ENCODE data around the gene SNX1. TPM values are rescaled to one million over a fixed set of nuclear protein-coding genes. Genes with fewer than 3 reads are reported as not detected.

SNX1 gene
- total and polyA plus RNA-seq, 2 of the 13 experiments (the other 11 are each of a cell fraction or from before 2014, with no cell fraction given), result 29.3 to 60.1 TPM

GRCh38 chr15:64095795-64096667, at the start of gene SNX1 (continued):
- TF ChIP-seq GLMP (CRISPR knock-in tag; IDR thresholded peaks at IDR 0.05; ENCODE audit: borderline replicate concordance) (no peak), ATF3 (CRISPR knock-in tag; IDR thresholded peaks at IDR 0.05) (peak; percentile 9; the same call in 1 of the 2 replicates), HOMEZ (CRISPR knock-in tag; IDR thresholded peaks at IDR 0.05; ENCODE audit: low read depth) (peak; percentile 86), LCORL (IDR thresholded peaks at IDR 0.05) (no peak), LCORL (CRISPR knock-in tag; IDR thresholded peaks at IDR 0.05) (no peak; the same call in 1 of the 2 replicates), KDM4B (CRISPR knock-in tag; IDR thresholded peaks at IDR 0.05) (peak; percentile 83), MIXL1 (CRISPR knock-in tag; IDR thresholded peaks at IDR 0.05) (peak; percentile 54; the same call in 1 of the 2 replicates), PRPF4 (IDR thresholded peaks at IDR 0.05; ENCODE audit: low read depth, low read length, poor library complexity, severe bottlenecking) (peak; percentile 91), ZNF317 (CRISPR knock-in tag; IDR thresholded peaks at IDR 0.05) (peak; percentile 85), RXRB (CRISPR knock-in tag; IDR thresholded peaks at IDR 0.05; ENCODE audit: borderline replicate concordance) (peak; percentile 70; the same call in 1 of the 2 replicates), CBFB (CRISPR knock-in tag; IDR thresholded peaks at IDR 0.05) (peak; percentile 94), ZNF556 (CRISPR knock-in tag; IDR thresholded peaks at IDR 0.05; ENCODE audit: borderline replicate concordance) (peak; percentile 74; the same call in 1 of the 2 replicates), ELF1 (CRISPR knock-in tag; IDR thresholded peaks at IDR 0.05) (peak; percentile 83), ZNF891 (CRISPR knock-in tag; IDR thresholded peaks at IDR 0.05) (peak; percentile 44; the same call in 1 of the 2 replicates), ZNF788 (CRISPR knock-in tag; IDR thresholded peaks at IDR 0.05; ENCODE audit: borderline replicate concordance) (peak; percentile 88), IKZF5 (CRISPR knock-in tag; IDR thresholded peaks at IDR 0.05) (peak; percentile 92), ZNF280B (CRISPR knock-in tag; IDR thresholded peaks at IDR 0.05; ENCODE audit: borderline replicate concordance) (peak; percentile 64; the same call in 1 of the 2 replicates), ATF4 (CRISPR knock-in tag; IDR thresholded peaks at IDR 0.05) (0 out of 4 replicates have a peak, but pooled peaks of 1 of the 2 experiments have one; percentile 42), RAD21 (CRISPR knock-in tag; IDR thresholded peaks at IDR 0.05) (peak; percentile 50; the same call in 1 of the 2 replicates)

Data from HepG2 (cell line).